GM21619 (cell line): ENCODE results near the gene SLC37A3.
A peak's percentile ranks its signal among the peaks of the same experiment; 100 is the strongest.

Experiments
- ATAC-seq: cut with Tn5 transposase; IDR thresholded peaks from one replicate; pipeline ENCODE4 v1.9.1; 2021; ENCODE audit not compliant: unreplicated experiment

SLC37A3 gene

GRCh38 chr7:140402178-140402835 lies 4.0 kb upstream of the SLC37A3 start:
- ATAC-seq = no peak

- no peak for ATAC-seq
Measured at GRCh38 chr7:140400381-140400780, 2.1 kb upstream of the SLC37A3 start.

GRCh38 chr7:140398821-140399220 lies 491 bp upstream of the SLC37A3 start:
- no peak for ATAC-seq

- no peak for ATAC-seq
Measured at GRCh38 chr7:140393756-140394306, 4.5 kb downstream of the SLC37A3 start.

- no peak for ATAC-seq
Measured at GRCh38 chr7:140391634-140392033, 6.7 kb downstream of the SLC37A3 start.

GRCh38 chr7:140390466-140391190 lies 7.7 kb downstream of the SLC37A3 start:
- peak; percentile 58 for ATAC-seq

- no peak for ATAC-seq
Measured at GRCh38 chr7:140390034-140390433, 8.3 kb downstream of the SLC37A3 start.

- no peak for ATAC-seq
Measured at GRCh38 chr7:140389445-140389844, 8.9 kb downstream of the SLC37A3 start.

- no peak for ATAC-seq
Measured at GRCh38 chr7:140384894-140385545, 13.3 kb downstream of the SLC37A3 start.

GRCh38 chr7:140383954-140384713 lies 14.2 kb downstream of the SLC37A3 start:
- ATAC-seq = no peak

- no peak for ATAC-seq
Measured at GRCh38 chr7:140375892-140376730, 22.2 kb downstream of the SLC37A3 start.

GRCh38 chr7:140375323-140375722 lies 23.0 kb downstream of the SLC37A3 start:
- no peak for ATAC-seq

- no peak for ATAC-seq
Measured at GRCh38 chr7:140369294-140369693, 29.0 kb downstream of the SLC37A3 start.

- no peak for ATAC-seq
Measured at GRCh38 chr7:140367528-140367927, 30.8 kb downstream of the SLC37A3 start.

GRCh38 chr7:140364819-140365218 lies 33.5 kb downstream of the SLC37A3 start:
- ATAC-seq = no peak

- ATAC-seq = no peak
Measured at GRCh38 chr7:140360697-140361229, 37.6 kb downstream of the SLC37A3 start.

GRCh38 chr7:140358412-140359051 lies 39.8 kb downstream of the SLC37A3 start:
- ATAC-seq = no peak

GRCh38 chr7:140358024-140358411 lies 40.3 kb downstream of the SLC37A3 start:
- ATAC-seq = no peak

- ATAC-seq = no peak
Measured at GRCh38 chr7:140350056-140350455, 48.3 kb downstream of the SLC37A3 start.
